Adrenal gland (tissue), 12 donors: ENCODE measurements around the gene MAN1C1. TPM values are rescaled to one million over a fixed set of nuclear protein-coding genes. Genes with fewer than 3 reads are reported as not detected.

Source experiments
- DNase-seq, 7 donors: peaks; one replicate each; pipeline ENCODE4 v3.0.0-alpha.2; 2019 to 2020
- H3K27ac ChIP-seq, 5 donors: fragments of 200-600 bp; sonication (generic) in 4 of 5; 1 replicate in 3 of 5; 2 replicates in 2 of 5; pipeline versions ENCODE4 v1.5.1 to v1.8.0; 2016 to 2020; ENCODE audit warnings: mild to moderate bottlenecking in 1 of 5
- H3K27me3 ChIP-seq: fragments of 200-600 bp; 2 replicates; pipeline ENCODE4 v1.8.0; 2021
- H3K36me3 ChIP-seq, 2 donors: fragments of 200-600 bp; replicated peaks in 1 of 2; 1 replicate in 1 of 2; 2 replicates in 1 of 2; pipeline versions ENCODE4 v1.5.1 to v1.8.0; 2018 to 2022
- H3K4me1 ChIP-seq, 2 donors: fragments of 200-600 bp; replicated peaks in 1 of 2; 1 replicate in 1 of 2; 2 replicates in 1 of 2; pipeline versions ENCODE4 v1.5.1 to v1.8.0; 2018 to 2021
- H3K4me3 ChIP-seq, 4 donors: fragments of 200-600 bp; sonication (generic) in 3 of 4; one replicate each; pipeline ENCODE4 v1.5.1; 2016 to 2018
- H3K9me3 ChIP-seq, 3 donors: fragments of 200-600 bp; sonication (generic) in 1 of 3; replicated peaks in 1 of 3; 1 replicate in 2 of 3; 2 replicates in 1 of 3; pipeline versions ENCODE4 v1.5.1 to v1.8.0; 2016 to 2021
- POLR2A ChIP-seq, 2 donors: fragments of 450-650 bp; IDR thresholded peaks; one replicate each; pipeline ENCODE4 v1.6.1; 2017; ENCODE audit warnings: antibody characterized with exemption in 2 of 2, mild to moderate bottlenecking in 2 of 2, moderate library complexity in 1 of 2
- WGBS, 4 donors: extraction: QIAGEN DNeasy Blood & Tissue Kit in 2 of 4; methylation state at CpG; one replicate each; pipeline versions ENCODE4 v1.1.5 to v1.1.7; 2013 to 2017; 5-methylcytosine and 5-hydroxymethylcytosine counted together
- intact Hi-C, 2 donors: fragments of 100-400 bp; cut with DNase I; formaldehyde crosslinking; loops; one replicate each; pipeline versions ENCODE4 v1.14.1 to v1.15.0; 2022 to 2023
- polyA plus RNA-seq, 3 donors: library from polyadenylated mRNA; stranded (reverse); fragments of 200-250 nt in 2 of 3; fragments of 350-450 nt in 1 of 3; fragmentation: Illumina TruSeq in 1 of 3; extraction: RNeasy Lipid Tissue Mini Kit (QIAGEN cat#74804) in 1 of 3; gene quantifications; one replicate each; pipeline ENCODE4 v1.2.3, GENCODE V29; 2013 to 2014
- total RNA-seq, 9 donors: library from RNA; depleted of rRNA in 4 of 9; stranded (reverse); fragments of >200 nt in 4 of 9; fragments of 120-200 nt in 1 of 9; fragmentation: NEBNext Ultra II Directional in 1 of 9; extraction: Animal tissue kit (Norgen Biotek cat#: 25700) in 1 of 9; gene quantifications; one replicate each; pipeline versions ENCODE4 v1.1.0 to v1.2.4, GENCODE V29; 2013 to 2023
- TF ChIP-seq, protein P1 (sequence below), 6 experiments: fragments of 450-650 bp in 4 of 6; fragments of 200-600 bp in 2 of 6; sonication (generic) in 1 of 6; IDR thresholded peaks; 1 replicate in 5 of 6; 2 replicates in 1 of 6; pipeline versions ENCODE4 v1.5.1 to v1.8.0; 2016 to 2021; ENCODE audit warnings: antibody characterized with exemption in 6 of 6, mild to moderate bottlenecking in 2 of 6, moderate library complexity in 1 of 6
- donor health status: healthy with polysubstance abuse.
- donor health status: Bipolar disorder and iron deficiency.
- donor health status: DM: yes; HTN: yes; CAD: no.
- donor health status: DM: no; HTN: no; CAD: no.
- donor health status: DM: no; HTN: no; CAD: no.
- donor health status: DM: yes; HTN: yes; CAD: no.

The MAN1C1 gene
- total and polyA plus RNA-seq, 12 donors, result 2.7 to 58.7 (median 27.7) TPM

DNA sequence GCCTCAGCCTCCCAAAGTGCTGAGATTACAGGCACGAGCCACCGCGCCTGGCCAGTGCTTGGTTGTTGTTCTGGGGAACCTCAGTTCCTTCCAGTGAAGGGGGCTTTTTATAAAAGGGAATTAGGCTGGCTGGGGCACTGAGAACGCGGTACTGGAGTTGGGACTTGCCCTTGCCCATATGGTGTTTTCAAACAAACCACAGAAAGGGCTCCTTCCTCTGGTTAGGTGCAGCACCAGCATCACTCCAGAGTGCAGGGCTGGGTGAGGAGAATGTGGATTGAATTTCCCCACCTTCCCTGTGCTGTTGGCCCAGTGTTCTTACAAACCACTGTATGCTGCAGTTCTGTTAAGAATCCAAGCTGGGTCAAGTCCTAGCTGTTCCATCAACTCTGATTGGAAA, 5.3 kb downstream of the MAN1C1 start:
- Histone ChIP-seq H3K9me3 (no peaks in the 10 kb centered on the region), H3K4me3 (no peak overlapping the region), H3K27me3 (no peaks in the 10 kb centered on the region), H3K36me3 (no peaks in the 10 kb centered on the region), H3K4me1 (peaks cover 6 to 46% of the 10 kb centered on the region in 2 donors), H3K27ac (no peak overlapping the region)
- intact Hi-C loops, result loop anchor here in 1 of 2 donors (10.0 kb wide), 1 partner anchor 63 kb away; no protein-coding TSS in a partner anchor
- DNase-seq, result peak in 1 of 7 donors; percentile 31
- WGBS, 4 donors, result 89 to 97% (median 93%) methylated on average over 5 of the region's 5 CpGs
- TF ChIP-seq, protein P1, sequence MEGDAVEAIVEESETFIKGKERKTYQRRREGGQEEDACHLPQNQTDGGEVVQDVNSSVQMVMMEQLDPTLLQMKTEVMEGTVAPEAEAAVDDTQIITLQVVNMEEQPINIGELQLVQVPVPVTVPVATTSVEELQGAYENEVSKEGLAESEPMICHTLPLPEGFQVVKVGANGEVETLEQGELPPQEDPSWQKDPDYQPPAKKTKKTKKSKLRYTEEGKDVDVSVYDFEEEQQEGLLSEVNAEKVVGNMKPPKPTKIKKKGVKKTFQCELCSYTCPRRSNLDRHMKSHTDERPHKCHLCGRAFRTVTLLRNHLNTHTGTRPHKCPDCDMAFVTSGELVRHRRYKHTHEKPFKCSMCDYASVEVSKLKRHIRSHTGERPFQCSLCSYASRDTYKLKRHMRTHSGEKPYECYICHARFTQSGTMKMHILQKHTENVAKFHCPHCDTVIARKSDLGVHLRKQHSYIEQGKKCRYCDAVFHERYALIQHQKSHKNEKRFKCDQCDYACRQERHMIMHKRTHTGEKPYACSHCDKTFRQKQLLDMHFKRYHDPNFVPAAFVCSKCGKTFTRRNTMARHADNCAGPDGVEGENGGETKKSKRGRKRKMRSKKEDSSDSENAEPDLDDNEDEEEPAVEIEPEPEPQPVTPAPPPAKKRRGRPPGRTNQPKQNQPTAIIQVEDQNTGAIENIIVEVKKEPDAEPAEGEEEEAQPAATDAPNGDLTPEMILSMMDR (IDR thresholded peaks at IDR 0.05), result no peak
- TF ChIP-seq POLR2A (IDR thresholded peaks at IDR 0.05), result no peak

DNA sequence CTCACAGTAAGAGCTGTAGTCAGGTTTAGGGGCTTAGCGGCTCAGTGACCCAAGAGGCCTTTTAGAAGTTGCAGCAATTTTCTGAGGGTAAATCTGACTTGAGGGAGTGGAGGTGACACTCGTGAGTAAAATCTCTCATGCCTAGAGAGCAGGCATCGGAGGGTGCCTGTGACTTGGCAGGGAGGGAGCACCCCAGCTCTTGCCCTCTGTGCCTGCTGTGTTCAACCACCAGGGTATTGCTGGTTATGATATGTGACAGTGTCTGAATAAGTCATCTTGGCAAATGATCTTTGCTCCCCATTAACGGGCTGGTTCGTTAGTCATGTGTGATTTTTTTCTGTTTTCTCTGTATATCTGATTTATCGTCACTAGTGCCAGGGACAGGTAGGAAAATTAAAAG, 5.9 kb downstream of the MAN1C1 start:
- no peaks in the 10 kb centered on the region for H3K27me3 ChIP-seq
- 85 to 90% (median 86%) methylated on average over 6 of the region's 6 CpGs for WGBS, 4 donors
- H3K9me3 ChIP-seq, result no peaks in the 10 kb centered on the region
- H3K4me3 ChIP-seq, result no peak overlapping the region
- H3K27ac ChIP-seq, result peak overlapping the region in 1 of 5 donors; percentile 28
- no peak for DNase-seq
- no peaks in the 10 kb centered on the region for H3K36me3 ChIP-seq
- peaks cover 6 to 46% of the 10 kb centered on the region in 2 donors for H3K4me1 ChIP-seq
- intact Hi-C loops, result loop anchor here in 1 of 2 donors (10.0 kb wide), 1 partner anchor 62 kb away; no protein-coding TSS in a partner anchor
- TF ChIP-seq, protein P1 (IDR thresholded peaks at IDR 0.05), result no peak
- TF ChIP-seq POLR2A (IDR thresholded peaks at IDR 0.05), result no peak

DNA sequence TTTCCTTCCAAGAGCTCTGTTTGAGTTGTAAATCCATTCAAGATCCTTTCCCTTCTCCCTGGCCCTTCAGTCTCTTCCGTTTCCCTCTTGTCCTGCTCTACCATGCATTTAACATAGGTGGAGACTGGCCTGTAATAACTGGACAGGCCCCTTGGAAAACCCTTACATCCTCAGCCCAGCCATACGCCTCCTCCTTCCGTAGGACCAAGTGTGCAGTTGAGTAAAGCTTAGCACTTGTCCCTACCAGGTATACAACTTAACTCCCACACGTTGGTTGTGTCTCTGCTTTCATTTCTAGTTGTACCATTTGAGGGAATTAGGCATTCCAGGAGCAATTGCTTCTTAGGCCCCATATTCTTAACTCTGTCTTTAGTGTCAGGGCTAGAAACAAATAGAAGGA, 6.4 kb downstream of the MAN1C1 start:
- peak in 1 of 7 donors; percentile 47 for DNase-seq
- Histone ChIP-seq H3K4me1 (peaks cover under 1 to 42% of the 10 kb centered on the region in 2 donors), H3K4me3 (no peak overlapping the region), H3K27ac (peak overlapping the region in 1 of 5 donors; percentile 28), H3K9me3 (no peaks in the 10 kb centered on the region), H3K36me3 (no peaks in the 10 kb centered on the region), H3K27me3 (no peaks in the 10 kb centered on the region)
- no peak for TF ChIP-seq POLR2A (IDR thresholded peaks at IDR 0.05)
- intact Hi-C loops, result loop anchor here in 1 of 2 donors (10.0 kb wide), 1 partner anchor 62 kb away; no protein-coding TSS in a partner anchor
- WGBS, 4 donors, result 80 to 92% (median 88%) methylated on average over 4 of the region's 4 CpGs

DNA sequence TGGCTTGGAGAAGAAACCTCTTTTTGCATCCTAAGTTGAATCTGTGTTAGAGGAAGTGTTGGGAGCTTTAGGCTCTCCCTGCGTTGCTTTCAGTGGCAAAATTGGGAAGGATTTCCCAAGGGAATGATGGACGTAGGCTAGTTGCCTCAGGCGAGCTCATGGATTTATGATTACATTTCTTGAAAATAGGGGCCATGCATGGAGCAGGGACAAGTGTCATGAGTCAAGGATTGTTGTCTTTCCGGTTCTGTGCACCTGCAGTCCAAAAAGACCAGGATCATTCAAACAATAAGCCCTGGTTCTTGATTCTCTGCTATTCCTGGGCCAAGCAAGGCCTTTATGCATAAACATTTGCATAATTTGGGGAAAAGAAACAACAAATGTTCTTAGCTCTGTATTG, 7.1 kb downstream of the MAN1C1 start:
- TF ChIP-seq, protein P1 (IDR thresholded peaks at IDR 0.05), result no peak
- TF ChIP-seq POLR2A (IDR thresholded peaks at IDR 0.05), result no peak
- Histone ChIP-seq H3K4me1 (peaks cover 0 to 37% of the 10 kb centered on the region in 2 donors), H3K4me3 (no peak overlapping the region), H3K27ac (no peak overlapping the region), H3K27me3 (no peaks in the 10 kb centered on the region), H3K9me3 (no peaks in the 10 kb centered on the region), H3K36me3 (no peaks in the 10 kb centered on the region)
- intact Hi-C loops, result loop anchor here in 1 of 2 donors (10.0 kb wide), 1 partner anchor 61 kb away; no protein-coding TSS in a partner anchor
- 75 to 89% (median 88%) methylated on average over 4 of the region's 4 CpGs for WGBS, 4 donors
- no peak for DNase-seq

DNA sequence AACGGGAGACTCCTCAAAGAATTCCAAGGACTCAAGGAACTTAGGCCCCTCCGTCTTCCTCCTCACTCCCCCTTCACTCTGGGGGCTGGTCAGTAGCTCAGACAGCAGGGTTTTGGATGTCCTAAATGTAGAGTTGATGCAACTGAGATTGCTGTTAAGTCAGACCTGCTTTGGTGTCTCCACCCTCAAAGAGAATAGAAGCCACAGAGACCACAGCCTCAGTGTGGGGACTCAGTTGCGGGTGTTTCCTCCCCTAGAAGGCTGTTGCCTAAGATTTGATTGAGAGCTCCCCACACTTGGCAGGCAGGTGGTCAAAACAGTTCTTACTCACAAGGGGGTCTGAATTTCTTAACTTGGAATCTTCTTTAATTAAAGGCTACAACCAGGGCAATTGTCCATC, 7.6 kb downstream of the MAN1C1 start:
- DNase-seq, result no peak

More for the DNA sequence above, 7.6 kb downstream of the MAN1C1 start:
- Histone ChIP-seq H3K27me3 (no peaks in the 10 kb centered on the region), H3K4me1 (peaks cover 0 to 34% of the 10 kb centered on the region in 2 donors), H3K9me3 (no peaks in the 10 kb centered on the region), H3K4me3 (no peak overlapping the region), H3K36me3 (no peaks in the 10 kb centered on the region), H3K27ac (no peak overlapping the region)
- TF ChIP-seq POLR2A (IDR thresholded peaks at IDR 0.05), result no peak
- TF ChIP-seq, protein P1 (IDR thresholded peaks at IDR 0.05), result no peak
- intact Hi-C loops, result loop anchor here in 1 of 2 donors (10.0 kb wide), 1 partner anchor 61 kb away; no protein-coding TSS in a partner anchor
- 70 to 81% (median 74%) methylated on average over 2 to 3 of the region's 3 CpGs for WGBS, 4 donors
